ENCODE data around the gene GAS6. TPM values are rescaled to one million over a fixed set of nuclear protein-coding genes. Genes with fewer than 3 reads are reported as not detected.
"Not testable (repeated sequence)": the region's sequence is repeated elsewhere in the genome, so short reads cannot be mapped to it uniquely, and the experiment has no call there.

GAS6 gene
- total RNA-seq, 1 experiment from 2014 or later: 16.2 TPM

DNA sequence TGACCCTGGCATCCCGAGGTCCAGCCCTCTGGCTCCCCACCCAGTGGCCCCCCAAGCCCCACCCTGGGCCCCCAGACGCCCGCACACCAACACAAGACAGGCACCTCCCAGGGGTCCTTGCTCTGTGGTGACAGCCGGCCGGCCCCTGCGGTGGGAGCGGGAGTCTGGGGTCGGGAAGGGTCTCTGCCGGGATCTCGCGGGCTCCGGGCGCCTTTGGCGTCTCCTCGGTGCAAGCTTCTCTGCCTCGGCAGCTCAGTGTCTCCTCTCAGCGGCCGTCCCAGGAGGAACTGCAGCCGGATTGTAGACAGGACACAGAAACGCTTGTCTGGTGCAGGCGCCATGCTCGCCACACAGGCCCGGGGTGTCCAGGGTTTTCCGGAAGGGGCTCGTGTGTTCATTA is 61.1 kb downstream of the GAS6 start:
- DNase-seq (ENCODE audit: low spot score): no peak

DNA sequence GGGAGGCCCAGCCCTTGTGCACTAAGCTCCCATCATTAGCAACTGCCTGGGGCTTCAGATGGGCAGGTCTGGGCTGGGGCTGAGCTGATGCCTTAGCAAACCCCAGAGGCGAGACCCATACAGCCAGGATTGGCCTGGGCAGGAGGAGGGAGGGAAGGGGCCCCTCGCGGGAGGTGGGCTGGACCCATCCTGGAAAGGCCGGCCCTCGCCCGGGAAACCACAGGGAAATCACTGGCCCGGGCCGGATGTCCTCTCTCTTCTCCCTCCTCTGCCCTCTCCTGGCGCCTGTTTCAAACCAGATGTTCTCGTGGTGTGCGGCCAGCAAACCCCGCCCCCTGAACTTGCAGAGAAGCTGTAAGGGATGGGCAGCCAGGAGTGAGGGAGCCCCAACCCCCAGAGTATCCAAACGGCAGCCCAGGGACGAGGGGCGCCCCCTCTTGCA is 61.8 kb downstream of the GAS6 start:
- in situ Hi-C loops (cut with HindIII; ENCODE audit: low sequenced_read_pairs): no loop called here

More for the DNA sequence above, 61.1 kb downstream of the GAS6 start:
- in situ Hi-C loops (cut with HindIII; ENCODE audit: low sequenced_read_pairs): no loop called here

DNA sequence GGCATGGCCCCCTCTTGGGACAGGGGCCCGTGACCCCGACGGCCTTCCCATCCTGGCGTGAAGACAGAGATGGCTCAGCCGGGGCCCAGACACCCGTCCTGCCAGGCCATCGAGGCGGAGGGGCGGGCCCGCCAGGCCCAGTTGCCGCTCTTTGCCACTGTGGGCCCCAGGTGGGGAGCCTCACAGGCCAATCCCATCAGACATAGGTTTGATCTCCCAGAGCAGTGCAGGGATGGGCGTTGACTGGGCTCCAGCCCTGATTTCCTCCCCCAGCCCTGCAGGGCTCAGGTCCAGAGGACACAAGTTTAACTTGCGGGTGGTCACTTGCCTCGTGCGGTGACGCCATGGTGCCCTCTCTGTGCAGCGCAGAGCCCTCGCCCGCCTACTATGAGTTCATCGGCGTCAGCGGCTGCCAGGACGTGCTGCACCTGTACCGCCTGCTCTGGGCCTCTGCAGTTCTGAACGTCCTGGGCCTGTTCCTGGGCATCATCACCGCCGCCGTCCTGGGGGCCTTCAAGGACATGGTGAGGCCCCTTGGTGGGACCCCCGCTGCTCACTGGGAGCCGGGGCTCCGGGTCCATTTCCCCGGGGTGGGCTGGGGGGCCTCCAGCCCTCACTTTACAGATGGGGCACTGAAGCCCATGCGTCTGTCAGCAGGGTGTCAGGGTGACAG is 62.5 kb downstream of the GAS6 start:
- DNase-seq (ENCODE audit: low spot score): no peak
- in situ Hi-C loops (cut with HindIII; ENCODE audit: low sequenced_read_pairs): no loop called here

More for the DNA sequence above, 61.8 kb downstream of the GAS6 start:
- no peak for DNase-seq (ENCODE audit: low spot score)

DNA sequence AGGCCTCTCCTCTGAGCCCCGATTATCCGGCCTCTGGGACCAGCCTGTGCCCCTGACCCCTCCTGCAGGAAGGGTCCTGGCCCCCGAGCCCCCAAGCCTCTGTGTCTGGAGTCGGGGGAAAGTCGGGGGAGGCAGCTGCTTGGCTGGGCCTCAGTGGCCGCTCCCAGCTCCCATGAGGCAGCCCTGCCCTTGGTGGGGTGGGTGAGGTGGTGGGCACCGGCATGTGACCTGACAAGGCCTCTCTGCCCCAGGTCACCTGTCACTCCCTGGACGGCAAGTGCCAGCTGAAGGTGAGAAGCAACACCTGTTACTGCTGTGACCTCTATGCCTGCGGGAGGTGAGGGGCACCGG is 63.3 kb downstream of the GAS6 start:
- DNase-seq (ENCODE audit: low spot score): no peak
- in situ Hi-C loops (cut with HindIII; ENCODE audit: low sequenced_read_pairs): no loop called here

DNA sequence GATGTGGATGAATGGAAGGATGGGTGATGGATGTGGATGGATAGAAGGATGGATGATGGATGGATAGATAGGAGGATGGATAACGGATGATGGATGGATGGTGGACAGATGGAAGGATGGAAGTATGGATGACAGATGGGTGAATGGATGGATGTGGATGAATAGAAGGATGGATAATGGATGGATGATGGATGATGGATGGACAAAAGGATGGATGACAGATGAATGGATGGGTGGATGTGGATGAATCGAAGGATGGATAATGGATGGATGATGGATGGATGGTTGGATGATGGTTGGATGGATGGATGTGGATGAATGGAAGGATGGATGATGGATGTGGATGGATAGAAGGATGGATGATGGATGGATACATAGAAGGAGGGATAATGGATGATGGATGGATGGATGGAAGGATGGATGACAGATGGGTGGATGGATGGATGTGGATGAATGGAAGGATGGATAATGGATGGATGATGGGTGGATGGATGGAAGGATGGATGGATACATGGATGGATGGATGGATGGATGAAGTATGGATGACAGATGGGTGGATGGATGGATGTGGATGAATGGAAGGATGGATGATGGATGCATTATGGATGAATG is 65.6 kb downstream of the GAS6 start:
- no peak for DNase-seq (ENCODE audit: low spot score)
- in situ Hi-C loops (cut with HindIII; ENCODE audit: low sequenced_read_pairs): no loop called here

DNA sequence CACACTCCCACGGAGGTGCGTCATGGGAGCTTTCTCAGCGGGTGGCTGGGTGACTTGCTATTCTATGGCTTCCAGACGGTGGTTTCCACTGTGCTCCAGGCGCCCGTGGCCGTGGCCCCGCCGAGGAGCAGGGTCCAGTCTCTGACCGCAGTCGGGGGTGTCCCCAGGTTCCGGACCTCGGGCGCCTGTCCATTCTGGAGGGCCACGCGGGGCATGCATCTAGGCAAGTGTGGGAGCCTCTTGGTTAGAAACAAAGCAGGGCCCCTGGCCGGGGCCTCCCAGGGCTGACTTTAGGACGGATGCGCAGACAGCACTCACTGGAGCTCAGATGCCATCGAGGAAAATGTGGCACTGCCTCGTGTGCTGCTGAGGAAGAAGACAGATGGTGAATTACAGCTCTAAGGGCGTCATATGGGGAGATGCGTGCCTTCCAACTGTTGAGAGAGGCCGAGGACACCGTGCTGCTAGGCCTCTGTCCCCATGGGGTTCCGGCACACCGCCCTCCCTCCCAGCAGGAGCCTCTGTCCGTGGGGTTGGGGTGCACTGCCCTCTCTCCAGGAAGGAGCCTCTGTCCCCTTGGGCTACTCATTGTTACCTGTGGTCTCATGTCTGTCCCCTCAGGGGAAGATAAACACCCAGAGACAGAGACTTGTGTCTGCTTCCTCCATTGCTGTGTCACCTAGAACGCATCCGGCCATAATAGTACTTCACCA is 66.8 kb downstream of the GAS6 start:
- in situ Hi-C loops (cut with HindIII; ENCODE audit: low sequenced_read_pairs): no loop called here

DNA sequence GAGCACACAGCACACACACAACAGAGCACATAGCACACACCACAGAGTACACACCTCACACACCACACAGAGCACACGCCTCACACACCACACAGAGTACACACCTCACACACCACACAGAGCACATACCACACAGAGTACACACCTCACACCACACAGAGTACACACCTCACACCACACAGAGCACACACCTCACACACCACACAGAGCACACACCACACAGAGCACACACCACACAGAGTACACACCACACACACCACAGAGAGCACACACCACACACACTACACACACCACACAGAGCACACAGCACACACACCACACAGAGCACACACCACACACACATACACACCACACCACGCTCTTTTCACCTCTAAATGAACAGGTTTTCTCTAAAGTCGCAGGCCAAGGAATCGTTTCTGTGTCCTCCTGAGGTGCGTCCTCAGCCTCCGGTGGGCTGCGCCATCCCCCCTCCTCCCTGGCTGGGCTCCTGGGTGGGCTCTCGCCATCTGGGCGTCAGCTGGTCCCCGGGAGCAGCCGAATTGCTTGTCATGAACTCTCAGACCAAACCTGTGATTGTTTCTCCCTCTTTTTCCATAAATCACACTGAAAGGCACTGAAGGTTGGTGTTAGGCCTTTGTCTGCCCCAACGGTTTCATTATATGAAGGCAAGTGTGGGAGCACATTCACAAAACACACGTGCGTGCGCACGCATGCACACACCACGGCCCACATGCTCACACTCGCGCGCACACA is 67.5 kb downstream of the GAS6 start:
- in situ Hi-C loops (cut with HindIII; ENCODE audit: low sequenced_read_pairs): no loop called here
- no peak for DNase-seq (ENCODE audit: low spot score)

More for the DNA sequence above, 66.8 kb downstream of the GAS6 start:
- no peak for DNase-seq (ENCODE audit: low spot score)

DNA sequence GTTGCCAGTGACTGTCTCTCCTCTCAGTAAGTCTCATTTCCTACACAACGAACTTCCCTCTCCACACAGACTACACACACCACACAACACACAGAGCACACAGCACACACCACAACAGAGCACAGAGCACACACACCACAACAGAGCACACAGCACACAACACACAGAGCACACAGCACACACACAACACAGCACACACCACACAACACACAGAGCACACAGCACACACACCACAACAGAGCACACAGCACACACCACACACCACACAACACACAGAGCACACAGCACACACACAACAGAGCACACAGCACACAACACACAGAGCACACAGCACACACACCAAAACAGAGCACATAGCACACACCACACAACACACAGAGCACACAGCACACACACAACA is 68.5 kb downstream of the GAS6 start:
- in situ Hi-C loops (cut with HindIII; ENCODE audit: low sequenced_read_pairs); DNase-seq (ENCODE audit: low spot score): not testable (repeated sequence)

DNA sequence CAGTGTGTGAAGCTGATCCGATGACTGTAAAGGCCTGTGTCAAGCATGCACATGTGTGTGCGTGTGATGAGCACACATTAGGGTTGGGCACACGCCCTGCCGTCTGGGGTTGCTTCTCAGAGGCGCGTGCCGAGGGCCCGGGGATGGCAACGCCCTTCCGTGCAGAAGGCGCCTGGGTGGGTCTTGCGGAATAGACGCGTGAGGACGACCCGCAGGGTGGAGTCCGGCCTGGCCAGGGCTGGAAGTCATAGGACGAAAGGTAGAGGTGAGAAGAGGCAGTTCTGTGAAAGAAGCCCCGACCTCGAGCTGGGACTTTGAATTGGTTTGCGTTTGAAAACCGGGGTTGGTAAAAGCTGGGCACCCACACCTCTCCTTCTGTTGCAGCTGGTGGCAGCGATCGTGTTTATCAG is 69.1 kb downstream of the GAS6 start:
- in situ Hi-C loops (cut with HindIII; ENCODE audit: low sequenced_read_pairs): no loop called here
- no peak for DNase-seq (ENCODE audit: low spot score)

DNA sequence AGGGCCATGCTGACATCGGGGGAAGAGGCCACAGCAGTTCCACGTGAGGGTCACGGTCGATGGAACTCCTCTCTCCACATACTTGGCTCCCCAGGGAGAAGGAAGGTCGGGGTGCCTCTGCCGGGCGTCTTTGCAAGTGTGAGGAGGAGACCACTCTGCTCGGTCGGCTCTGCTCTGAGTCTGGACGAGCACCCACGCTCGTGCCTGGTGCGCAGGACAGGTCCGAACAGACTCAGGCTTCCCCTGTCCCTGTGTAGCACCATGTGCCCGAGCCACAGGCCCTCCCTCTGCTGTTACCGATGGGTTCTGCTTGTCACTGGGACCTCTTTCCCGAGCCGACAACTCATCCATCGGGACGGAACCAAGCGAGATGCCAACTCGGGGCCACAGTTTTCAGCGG is 69.8 kb downstream of the GAS6 start:
- in situ Hi-C loops (cut with HindIII; ENCODE audit: low sequenced_read_pairs): no loop called here
- DNase-seq (ENCODE audit: low spot score): no peak

DNA sequence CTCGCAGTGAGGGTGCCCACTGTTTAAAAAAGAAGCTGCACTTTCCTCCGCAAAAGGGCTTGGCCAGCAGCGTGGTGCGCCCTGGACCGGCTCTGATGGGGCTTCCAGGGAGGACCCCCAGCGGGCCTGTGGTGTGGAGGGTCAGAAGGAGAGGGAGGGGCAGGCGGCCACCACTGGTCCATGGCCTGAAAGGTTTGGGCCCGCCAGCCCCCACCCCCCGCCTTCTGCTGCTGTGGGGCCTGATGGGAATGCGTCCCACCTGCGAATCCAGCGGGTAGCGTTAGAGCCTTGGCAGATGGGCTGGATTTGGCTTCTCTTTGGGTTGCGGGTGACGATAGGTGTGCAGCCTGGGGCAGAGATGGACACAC is 70.2 kb downstream of the GAS6 start:
- no peak for DNase-seq (ENCODE audit: low spot score)

DNA sequence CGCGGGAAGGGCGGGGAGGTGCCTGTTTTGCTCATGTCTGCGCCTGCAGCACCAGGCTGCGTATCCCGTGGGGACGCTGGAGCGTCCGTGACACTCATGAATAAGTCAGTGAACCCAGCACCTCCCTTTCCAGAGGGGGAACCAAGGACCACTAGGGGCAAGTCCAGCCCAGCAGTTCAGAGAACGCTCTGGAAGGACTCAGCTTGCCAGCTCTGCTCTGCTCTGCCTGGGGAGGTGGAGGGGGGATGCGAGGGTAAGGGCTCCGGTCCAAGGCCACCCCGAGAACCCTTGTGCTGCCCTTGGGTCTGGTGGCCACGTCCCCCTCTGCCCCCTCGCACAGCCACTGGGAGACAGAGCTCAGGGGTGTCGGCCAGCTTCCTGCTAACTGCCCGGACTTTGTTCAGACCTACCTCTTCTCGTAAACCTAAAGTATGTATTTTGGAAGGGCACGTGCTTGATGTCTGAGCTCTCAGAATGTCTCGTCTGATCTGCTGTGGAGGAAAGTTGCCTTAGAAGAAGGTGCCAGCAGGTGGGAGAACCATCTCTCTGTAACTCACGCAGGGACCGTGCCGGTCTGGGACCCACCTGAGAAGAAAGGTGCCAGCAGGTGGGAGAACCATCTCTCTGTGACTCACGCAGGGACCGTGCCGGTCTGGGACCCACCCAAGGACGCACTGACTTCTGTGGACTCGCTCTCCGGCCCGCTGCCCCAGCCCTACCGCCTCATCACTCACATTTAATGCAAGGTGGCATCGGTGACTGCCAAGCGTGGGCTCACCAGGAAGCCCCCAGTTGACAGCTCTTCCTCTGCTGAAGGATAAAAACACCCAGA is 70.8 kb downstream of the GAS6 start:
- DNase-seq (ENCODE audit: low spot score): no peak
- in situ Hi-C loops (cut with HindIII; ENCODE audit: low sequenced_read_pairs): no loop called here

More for the DNA sequence above, 70.2 kb downstream of the GAS6 start:
- in situ Hi-C loops (cut with HindIII; ENCODE audit: low sequenced_read_pairs): no loop called here

DNA sequence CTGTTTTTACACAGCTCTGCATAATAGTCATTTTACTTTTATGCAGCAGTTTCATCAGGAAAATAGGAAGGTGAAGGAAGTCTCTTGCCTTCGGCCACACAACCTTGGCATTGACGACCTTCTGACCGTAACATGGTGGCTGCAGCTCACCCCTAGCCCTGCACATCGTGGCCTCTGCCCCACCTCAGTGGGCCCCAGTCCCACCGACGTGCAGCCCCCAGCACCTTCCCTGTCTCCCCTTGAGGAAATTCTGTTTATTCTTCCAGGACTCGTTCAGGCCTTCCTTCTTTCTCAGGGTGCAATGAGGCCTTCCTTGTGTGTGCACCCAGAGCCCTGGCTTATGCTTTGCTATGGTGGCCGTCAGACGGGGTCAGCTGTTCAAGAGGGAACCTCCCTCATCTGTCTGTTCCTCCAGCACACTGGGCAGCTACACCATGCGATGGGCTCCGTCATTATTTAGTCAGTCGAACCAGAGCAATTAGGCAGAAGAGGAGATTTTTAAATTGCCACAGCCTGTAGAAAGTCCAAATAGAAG is 71.6 kb downstream of the GAS6 start:
- no peak for DNase-seq (ENCODE audit: low spot score)
- in situ Hi-C loops (cut with HindIII; ENCODE audit: low sequenced_read_pairs): no loop called here

DNA sequence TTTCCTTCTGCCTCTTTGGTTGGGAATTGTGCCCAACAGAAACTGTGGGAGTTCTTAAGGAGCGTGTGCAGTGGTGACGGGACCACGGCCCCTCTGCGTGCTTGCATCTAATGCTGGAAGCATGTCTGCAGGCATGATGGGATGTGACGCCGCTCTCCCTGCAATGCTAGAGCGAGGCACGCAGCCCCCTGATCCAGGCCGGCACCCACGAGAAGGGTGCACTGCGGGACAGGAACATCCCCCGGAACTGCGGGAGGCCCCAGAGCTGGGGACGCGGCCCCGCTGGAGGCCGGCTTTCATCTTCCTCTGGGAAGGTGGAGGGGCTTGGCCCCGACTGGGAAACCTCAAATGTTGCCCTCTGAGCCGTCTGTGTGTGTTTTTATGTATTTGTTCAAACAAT is 72.1 kb downstream of the GAS6 start:
- in situ Hi-C loops (cut with HindIII; ENCODE audit: low sequenced_read_pairs): no loop called here
- no peak for DNase-seq (ENCODE audit: low spot score)

DNA sequence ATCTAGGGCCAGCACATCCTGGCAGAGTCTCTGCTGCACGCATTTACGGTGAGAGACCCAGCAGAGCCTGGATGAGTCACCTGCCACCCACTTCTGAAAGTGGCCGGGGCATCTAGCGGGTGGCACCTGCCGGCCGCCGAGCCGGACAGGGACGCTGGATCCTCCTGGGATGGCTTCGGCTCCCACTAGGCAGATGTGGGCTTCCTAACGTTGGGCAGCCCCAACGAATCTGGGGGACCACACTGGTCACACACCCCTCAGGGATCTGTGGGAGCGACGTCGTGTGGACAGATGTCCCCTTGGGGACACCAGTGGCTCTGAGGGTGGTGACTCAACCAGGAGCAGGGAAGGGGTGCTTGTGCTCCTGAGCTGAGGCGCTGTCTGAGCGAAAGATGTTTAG is 72.7 kb downstream of the GAS6 start:
- no peak for DNase-seq (ENCODE audit: low spot score)
- in situ Hi-C loops (cut with HindIII; ENCODE audit: low sequenced_read_pairs): no loop called here

DNA sequence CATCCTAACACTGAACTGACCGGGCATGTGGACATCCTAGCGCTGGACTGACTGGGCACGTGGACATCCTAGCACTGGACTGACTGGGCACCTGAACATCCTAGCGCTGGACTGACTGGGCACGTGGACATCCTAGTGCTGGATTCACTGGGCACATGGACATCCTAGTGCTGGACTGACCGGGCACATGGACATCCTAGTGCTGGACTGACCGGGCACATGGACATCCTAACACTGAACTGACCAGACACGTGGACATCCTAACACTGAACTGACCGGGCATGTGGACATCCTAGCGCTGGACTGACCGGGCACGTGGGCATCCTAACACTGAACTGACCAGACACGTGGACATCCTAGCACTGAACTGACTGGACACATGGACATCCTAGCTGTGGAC is 73.9 kb downstream of the GAS6 start:
- in situ Hi-C loops (cut with HindIII; ENCODE audit: low sequenced_read_pairs); DNase-seq (ENCODE audit: low spot score): not testable (repeated sequence)

DNA sequence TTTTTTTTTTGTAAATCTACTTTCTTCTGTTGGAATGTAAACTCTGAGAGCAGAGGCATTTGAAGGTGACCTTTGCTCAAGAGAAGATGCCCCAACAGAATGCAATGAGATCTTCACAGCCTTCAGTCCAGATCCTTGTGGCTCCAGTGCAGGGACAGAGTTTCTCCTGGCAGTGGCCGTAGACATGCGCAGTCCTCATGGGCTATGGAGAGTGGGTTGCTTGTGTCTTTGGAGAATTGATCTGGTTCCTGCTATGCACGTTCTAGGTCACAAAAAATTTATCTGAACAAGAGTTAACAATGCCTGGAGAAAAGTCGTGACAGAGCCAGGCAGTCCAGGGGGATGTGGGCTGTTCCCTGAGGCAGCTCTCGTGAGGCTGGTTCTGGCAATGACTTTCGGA is 74.7 kb downstream of the GAS6 start:
- in situ Hi-C loops (cut with HindIII; ENCODE audit: low sequenced_read_pairs): no loop called here
- DNase-seq (ENCODE audit: low spot score): no peak

DNA sequence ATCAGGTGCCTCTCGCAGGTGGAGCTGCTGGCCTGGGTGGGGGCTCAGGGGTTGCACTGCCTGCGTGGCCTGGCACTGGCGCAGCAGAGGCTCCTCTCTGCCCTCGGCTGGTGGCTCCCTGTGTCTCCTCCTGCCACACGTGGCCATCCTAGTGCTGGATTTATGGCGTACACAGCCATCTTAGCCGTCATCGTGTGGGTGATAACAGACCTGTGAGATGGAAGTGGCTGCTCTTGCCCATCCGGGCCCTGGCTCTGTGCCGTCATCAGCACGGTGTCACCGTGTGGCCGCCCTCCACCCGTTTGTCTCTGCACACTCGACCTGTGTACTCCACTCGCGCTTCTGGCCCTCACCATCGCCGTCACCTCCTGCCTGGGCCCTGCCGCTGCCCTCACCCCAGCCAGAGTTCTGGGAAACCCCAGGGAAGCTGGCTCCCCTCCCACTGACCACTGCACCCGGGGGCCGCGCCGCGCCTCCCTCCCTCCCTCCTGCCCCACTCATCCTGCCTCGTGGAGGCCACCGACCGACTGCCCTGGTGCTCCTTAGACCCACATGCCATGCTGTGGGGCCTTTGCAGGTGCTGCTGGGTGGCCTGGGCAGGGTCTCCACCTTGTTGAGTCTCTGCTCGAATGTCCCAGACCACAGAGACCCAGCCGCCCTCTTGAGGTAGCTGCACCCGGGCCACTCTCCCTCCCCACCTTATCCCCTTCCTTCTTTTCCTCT is 75.3 kb downstream of the GAS6 start:
- in situ Hi-C loops (cut with HindIII; ENCODE audit: low sequenced_read_pairs): no loop called here
- DNase-seq (ENCODE audit: low spot score): no peak
